AG09309 (cell line): ENCODE measurements around the gene IL17REL.

Experiments used
- DNase-seq: peaks from one replicate; pipeline ENCODE4 v3.0.0-alpha.2; 2010; ENCODE audit warnings: low read depth
- H3K4me3 ChIP-seq: 2 replicates; pipeline ENCODE4 v1.5.1; 2011; ENCODE audit warnings: mild to moderate bottlenecking, low read depth, low read length, moderate library complexity; ENCODE audit not compliant: control insufficient read depth
- TF ChIP-seq, protein P1 (sequence below): IDR thresholded peaks from 2 replicates; pipeline ENCODE4 v1.5.1; 2011; ENCODE audit warnings: mild to moderate bottlenecking, low read depth, low read length, inconsistent platforms; ENCODE audit not compliant: insufficient read depth, control insufficient read depth; ENCODE audit errors: missing control alignments

Gene IL17REL

DNA sequence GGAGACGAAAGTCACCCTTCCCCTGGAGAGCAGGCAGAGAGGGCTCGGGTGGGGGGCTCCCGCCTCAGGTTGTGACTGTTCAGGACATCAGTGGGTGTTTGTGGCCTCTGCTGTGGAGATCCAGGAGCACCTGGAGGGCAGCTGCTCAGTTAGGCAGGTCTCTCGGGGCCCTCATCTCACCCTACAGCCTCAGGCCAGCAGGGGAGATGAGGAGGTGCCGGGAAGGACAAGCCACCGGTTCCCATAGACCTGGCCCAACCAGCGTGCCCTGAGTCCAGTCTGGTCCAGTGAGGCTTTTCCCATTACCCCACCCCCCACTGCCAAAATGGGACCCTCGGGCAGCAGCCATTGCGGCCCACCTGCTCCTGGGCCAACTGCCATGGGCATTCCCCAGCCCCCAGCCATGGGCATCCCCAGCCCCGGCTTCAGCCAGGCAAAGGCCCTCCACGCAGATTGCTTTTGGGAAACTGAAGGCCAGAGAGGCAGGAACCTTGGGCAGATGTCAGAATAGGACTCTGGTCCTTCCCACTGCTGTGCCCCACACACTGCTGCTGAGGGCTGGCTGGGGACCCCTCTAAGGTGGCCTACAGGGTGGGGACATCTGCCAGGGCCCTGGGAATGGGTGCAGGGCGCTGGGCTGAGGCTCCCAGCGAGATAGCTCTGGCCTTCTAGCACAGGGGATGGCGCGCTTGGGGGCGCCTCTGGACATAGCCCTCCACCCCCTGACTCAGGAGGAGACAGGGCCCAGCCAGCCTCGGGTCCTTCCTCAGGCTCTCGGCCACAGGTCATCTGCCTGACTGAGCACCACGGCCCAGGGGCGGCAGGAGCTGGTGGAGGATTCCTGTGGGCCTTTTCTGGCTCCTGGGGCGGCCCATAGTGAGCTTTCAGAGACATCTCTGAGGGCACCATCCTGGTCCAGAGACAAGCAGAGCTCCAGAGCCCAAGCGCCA is 47.2 kb downstream of the IL17REL start:
- DNase-seq: no peak
- TF ChIP-seq, protein P1, sequence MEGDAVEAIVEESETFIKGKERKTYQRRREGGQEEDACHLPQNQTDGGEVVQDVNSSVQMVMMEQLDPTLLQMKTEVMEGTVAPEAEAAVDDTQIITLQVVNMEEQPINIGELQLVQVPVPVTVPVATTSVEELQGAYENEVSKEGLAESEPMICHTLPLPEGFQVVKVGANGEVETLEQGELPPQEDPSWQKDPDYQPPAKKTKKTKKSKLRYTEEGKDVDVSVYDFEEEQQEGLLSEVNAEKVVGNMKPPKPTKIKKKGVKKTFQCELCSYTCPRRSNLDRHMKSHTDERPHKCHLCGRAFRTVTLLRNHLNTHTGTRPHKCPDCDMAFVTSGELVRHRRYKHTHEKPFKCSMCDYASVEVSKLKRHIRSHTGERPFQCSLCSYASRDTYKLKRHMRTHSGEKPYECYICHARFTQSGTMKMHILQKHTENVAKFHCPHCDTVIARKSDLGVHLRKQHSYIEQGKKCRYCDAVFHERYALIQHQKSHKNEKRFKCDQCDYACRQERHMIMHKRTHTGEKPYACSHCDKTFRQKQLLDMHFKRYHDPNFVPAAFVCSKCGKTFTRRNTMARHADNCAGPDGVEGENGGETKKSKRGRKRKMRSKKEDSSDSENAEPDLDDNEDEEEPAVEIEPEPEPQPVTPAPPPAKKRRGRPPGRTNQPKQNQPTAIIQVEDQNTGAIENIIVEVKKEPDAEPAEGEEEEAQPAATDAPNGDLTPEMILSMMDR: no peak
- H3K4me3 ChIP-seq: no peak overlapping the region

DNA sequence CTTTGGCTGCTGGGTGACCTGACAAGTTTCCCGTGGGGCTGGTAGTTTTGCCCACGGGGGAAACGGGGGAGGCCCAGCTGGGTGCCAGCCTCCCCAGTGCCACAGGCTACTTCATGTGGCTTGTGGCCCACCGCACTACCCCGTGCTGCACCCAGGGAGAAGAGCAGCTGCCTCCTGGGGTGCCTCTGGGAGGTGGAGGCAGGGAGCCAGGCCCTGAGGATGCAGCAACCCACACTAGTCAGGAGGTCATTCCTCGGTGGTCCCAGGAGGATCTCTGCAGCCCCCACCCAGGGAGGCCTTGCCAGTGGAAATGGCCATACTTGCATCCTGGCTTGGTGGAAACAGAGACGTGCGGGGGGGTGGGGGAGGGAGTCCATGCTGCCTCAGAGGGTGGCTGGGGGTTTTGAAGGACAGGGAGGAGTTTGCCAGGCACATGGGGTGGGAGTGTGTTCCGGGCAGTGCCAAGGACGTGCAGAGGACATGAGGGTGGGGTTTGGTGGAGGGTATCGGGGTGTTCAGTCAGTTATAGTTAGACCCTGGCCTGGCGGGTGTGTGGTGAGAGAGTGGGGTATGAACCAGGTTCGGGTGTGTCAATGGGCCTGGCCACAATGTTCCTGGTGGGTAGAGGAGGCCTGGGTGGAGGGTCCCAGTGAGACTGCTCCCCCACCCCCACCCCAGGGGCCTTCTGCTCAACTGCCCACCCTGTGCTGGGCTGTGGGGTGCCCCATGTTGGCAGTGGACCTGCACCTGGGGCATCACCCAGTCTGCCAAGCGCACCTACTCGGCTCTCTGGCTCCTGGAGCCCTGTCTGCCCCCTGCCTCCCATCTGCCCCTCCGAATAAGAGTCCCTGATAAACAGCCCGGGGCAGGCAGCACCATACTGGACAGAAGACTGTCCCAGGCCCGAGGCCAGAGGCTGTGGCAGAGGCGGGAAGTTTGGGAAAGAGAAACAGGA is 48.2 kb downstream of the IL17REL start:
- H3K4me3 ChIP-seq: no peak overlapping the region
- TF ChIP-seq, protein P1: no peak

DNA sequence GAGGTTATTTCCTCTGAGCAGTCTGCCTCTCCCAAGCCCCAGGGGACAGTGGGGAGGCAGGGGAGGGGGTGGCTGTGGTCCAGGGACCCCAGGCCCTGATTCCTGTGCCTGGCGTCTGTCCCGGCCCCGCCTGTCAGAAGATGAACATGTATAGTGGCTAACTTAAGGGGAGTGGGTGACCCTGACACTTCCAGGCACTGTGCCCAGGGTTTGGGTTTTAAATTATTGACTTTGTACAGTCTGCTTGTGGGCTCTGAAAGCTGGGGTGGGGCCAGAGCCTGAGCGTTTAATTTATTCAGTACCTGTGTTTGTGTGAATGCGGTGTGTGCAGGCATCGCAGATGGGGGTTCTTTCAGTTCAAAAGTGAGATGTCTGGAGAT is 48.9 kb downstream of the IL17REL start:
- H3K4me3 ChIP-seq: no peak overlapping the region; the same call in 1 of the 2 replicates
- TF ChIP-seq, protein P1: no peak
- DNase-seq: no peak

More for the DNA sequence above, 48.2 kb downstream of the IL17REL start:
- DNase-seq: no peak

DNA sequence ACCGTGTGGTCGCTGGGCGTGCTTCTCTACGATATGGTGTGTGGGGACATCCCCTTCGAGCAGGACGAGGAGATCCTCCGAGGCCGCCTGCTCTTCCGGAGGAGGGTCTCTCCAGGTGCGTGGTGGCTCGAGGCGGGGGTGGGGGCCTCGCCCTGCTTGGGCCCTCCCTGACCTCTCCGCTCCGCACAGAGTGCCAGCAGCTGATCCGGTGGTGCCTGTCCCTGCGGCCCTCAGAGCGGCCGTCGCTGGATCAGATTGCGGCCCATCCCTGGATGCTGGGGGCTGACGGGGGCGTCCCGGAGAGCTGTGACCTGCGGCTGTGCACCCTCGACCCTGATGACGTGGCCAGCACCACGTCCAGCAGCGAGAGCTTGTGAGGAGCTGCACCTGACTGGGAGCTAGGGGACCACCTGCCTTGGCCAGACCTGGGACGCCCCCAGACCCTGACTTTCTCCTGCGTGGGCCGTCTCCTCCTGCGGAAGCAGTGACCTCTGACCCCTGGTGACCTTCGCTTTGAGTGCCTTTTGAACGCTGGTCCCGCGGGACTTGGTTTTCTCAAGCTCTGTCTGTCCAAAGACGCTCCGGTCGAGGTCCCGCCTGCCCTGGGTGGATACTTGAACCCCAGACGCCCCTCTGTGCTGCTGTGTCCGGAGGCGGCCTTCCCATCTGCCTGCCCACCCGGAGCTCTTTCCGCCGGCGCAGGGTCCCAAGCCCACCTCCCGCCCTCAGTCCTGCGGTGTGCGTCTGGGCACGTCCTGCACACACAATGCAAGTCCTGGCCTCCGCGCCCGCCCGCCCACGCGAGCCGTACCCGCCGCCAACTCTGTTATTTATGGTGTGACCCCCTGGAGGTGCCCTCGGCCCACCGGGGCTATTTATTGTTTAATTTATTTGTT is 49.6 kb downstream of the IL17REL start:
- peak overlapping the region; percentile 75 for H3K4me3 ChIP-seq
- DNase-seq: no peak
- TF ChIP-seq, protein P1: no peak

DNA sequence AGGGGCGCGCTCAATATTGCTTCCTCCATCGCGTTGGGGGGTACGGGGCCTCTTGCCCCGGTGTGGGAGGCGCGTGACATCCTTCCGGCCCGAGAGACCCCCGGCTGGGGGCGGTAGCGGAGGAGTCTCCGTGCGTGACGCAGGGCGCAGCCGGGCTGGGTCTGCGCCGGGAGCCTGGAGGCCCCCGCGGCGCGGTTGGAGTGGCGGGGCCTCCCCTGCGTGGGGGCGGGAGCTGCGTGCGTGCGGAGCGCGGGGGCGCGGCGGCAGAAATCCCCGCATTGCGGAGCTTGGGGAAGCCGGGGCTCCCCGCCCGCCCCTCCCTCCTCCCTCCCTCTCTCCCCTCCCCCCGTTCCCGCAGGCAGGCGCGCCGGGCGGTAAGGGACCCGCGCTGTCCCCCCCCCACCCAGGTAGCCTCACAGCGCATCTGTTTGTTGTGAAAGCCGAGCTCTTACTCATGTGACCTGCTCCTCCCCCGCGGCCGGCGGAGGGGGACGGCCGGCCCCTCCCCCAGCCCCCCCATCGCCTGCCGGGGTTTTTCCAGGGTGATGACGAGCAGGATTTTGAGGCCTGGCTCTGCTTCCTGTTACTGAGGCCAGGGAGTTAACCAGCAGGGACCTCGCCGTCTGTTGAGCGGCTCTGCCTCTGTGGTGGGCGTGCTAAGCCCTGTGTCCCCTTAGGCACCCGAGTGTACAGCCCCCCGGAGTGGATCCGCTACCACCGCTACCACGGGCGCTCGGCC is 50.4 kb downstream of the IL17REL start:
- peak overlapping the region; percentile 75 for H3K4me3 ChIP-seq
- TF ChIP-seq, protein P1: no peak
- peak; percentile 74 for DNase-seq
